Measurements from ENCODE around the gene DNAJC15.
A peak's percentile ranks its signal among the peaks of the same experiment; 100 is the strongest.

Gene DNAJC15

DNA sequence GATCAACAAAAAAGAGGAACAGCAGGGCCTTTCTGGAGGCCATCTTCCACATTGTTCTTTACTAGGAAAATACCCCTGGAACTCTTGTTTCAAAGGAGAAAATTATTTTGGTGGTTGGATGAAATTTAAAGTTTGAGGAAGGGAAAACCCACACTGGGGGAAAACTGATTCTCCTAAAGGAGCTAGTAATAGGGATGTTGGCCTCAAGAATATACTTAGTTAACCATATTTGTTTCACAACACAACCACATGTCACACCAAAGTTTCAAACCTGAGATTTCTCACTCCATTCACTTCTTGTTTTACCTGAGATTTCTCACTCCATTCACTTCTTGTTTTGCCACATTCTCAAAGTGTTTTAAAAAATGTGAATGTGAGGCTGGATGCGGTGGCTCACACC, 28.5 kb upstream of the DNAJC15 start:
- TF ChIP-seq, protein P1, sequence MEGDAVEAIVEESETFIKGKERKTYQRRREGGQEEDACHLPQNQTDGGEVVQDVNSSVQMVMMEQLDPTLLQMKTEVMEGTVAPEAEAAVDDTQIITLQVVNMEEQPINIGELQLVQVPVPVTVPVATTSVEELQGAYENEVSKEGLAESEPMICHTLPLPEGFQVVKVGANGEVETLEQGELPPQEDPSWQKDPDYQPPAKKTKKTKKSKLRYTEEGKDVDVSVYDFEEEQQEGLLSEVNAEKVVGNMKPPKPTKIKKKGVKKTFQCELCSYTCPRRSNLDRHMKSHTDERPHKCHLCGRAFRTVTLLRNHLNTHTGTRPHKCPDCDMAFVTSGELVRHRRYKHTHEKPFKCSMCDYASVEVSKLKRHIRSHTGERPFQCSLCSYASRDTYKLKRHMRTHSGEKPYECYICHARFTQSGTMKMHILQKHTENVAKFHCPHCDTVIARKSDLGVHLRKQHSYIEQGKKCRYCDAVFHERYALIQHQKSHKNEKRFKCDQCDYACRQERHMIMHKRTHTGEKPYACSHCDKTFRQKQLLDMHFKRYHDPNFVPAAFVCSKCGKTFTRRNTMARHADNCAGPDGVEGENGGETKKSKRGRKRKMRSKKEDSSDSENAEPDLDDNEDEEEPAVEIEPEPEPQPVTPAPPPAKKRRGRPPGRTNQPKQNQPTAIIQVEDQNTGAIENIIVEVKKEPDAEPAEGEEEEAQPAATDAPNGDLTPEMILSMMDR (IDR thresholded peaks at IDR 0.05; ENCODE audit: insufficient read depth, low read depth, low read length, missing control alignments) = no peak
- DNase-seq (ENCODE audit: low read depth) = no peak
- no peak overlapping the region for H3K4me3 ChIP-seq (ENCODE audit: low read depth, low read length)

DNA sequence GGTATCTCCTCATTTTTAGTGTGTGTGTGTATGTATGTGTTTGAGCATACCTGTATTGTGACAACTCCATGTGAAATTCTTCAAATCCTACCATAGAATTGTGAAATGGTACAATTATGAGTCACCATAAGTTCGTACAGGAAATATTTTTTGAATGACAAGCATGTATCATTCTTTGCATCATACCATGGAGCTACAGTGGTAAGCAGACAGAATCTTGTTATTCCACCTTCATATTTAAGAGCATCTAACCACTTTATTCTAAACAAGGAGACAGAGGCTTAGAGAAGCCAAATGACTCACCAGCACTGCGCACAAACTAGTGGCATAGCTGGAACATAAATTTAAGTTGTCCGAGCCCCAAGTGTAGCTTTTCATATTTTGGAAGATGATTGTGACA, 26.8 kb upstream of the DNAJC15 start:
- peak; percentile 69 for DNase-seq (ENCODE audit: low read depth)
- H3K4me3 ChIP-seq (ENCODE audit: low read depth, low read length) = no peak overlapping the region
- TF ChIP-seq, protein P1 (IDR thresholded peaks at IDR 0.05; ENCODE audit: insufficient read depth, low read depth, low read length, missing control alignments) = no peak

GRCh38 chr13:42997381-42997780, 26.0 kb upstream of the DNAJC15 start:
- H3K4me3 ChIP-seq (ENCODE audit: low read depth, low read length) = no peak overlapping the region
- TF ChIP-seq, protein P1 (IDR thresholded peaks at IDR 0.05; ENCODE audit: insufficient read depth, low read depth, low read length, missing control alignments) = no peak
- peak; percentile 78 for DNase-seq (ENCODE audit: low read depth)

DNA sequence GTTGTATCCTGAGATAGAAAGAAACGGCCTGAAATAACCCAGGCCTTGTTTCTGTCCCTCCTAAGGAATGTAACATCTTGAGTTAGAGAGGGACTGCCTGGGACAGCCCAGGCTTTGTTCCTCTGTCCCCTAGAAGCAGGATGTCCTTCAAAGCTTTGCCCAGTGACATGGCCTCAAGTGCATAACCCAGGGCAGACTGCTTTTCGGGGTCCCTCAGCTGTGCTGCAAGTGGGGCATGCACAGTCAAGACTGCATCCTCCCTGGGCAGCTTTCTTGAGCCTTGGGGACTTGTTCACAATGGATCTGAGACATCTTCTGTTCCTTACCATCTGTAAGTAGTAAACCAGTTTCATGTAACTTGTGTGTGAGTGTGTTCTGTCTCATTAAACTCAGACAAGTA, 23.9 kb upstream of the DNAJC15 start:
- TF ChIP-seq, protein P1 (IDR thresholded peaks at IDR 0.05; ENCODE audit: insufficient read depth, low read depth, low read length, missing control alignments) = no peak
- no peak for DNase-seq (ENCODE audit: low read depth)

GRCh38 chr13:43000676-43001075, 22.7 kb upstream of the DNAJC15 start:
- no peak overlapping the region for H3K4me3 ChIP-seq (ENCODE audit: low read depth, low read length)
- TF ChIP-seq, protein P1 (IDR thresholded peaks at IDR 0.05; ENCODE audit: insufficient read depth, low read depth, low read length, missing control alignments) = no peak
- no peak for DNase-seq (ENCODE audit: low read depth)

More for the DNA sequence above, 23.9 kb upstream of the DNAJC15 start:
- H3K4me3 ChIP-seq (ENCODE audit: low read depth, low read length) = no peak overlapping the region

GRCh38 chr13:43002021-43002420, 21.4 kb upstream of the DNAJC15 start:
- no peak overlapping the region for H3K4me3 ChIP-seq (ENCODE audit: low read depth, low read length)
- DNase-seq (ENCODE audit: low read depth) = no peak
- TF ChIP-seq, protein P1 (IDR thresholded peaks at IDR 0.05; ENCODE audit: insufficient read depth, low read depth, low read length, missing control alignments) = no peak

DNA sequence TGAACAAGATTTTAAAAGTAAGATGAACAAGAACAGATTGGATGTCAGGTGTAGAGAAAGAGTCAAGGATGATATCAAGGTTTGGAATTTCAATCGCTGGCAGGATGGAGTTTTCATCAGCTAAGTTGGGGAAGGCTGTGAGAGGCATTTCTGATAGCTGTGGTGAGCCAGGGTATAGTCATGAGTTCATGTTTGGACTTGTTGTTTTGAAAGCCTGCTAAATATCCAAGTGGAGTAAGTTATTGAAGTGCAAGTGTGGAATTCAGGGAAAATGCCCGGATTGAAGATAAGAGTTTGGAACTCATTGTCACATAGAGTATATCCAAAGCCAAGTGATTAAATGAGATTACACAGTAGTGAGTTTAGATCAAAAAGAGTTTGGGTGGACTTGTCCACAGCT, 20.4 kb upstream of the DNAJC15 start:
- no peak for DNase-seq (ENCODE audit: low read depth)
- TF ChIP-seq, protein P1 (IDR thresholded peaks at IDR 0.05; ENCODE audit: insufficient read depth, low read depth, low read length, missing control alignments) = no peak

More for the DNA sequence above, 20.4 kb upstream of the DNAJC15 start:
- H3K4me3 ChIP-seq (ENCODE audit: low read depth, low read length) = no peak overlapping the region
